Common myeloid progenitor, CD34-positive (primary cell): ENCODE data around the gene FAM168A.
"Not testable (repeated sequence)": the region's sequence is repeated elsewhere in the genome, so short reads cannot be mapped to it uniquely, and the experiment has no call there.

Experiments used
- CTCF ChIA-PET: fragments of 350-600 bp; sonication (Branson Sonifier 250); formaldehyde crosslinking; loops from one replicate; lab custom pipeline; 2021; ENCODE audit warnings: antibody characterized with exemption; lab: Charles Lee
- POLR2A ChIA-PET: fragments of 350-600 bp; sonication (Branson Sonifier 250); formaldehyde crosslinking; loops from one replicate; lab custom pipeline; 2021; ENCODE audit warnings: antibody characterized with exemption; lab: Charles Lee
- DNase-seq, 3 donors: peaks; one replicate each; pipeline versions ENCODE4 v3.0.0 to v3.0.0-alpha.2; 2013
- H3K27ac ChIP-seq, 2 experiments: 1 replicate in 1 of 2; 2 replicates in 1 of 2; pipeline ENCODE4 v1.7.0; 2013; ENCODE audit warnings: inconsistent platforms in 2 of 2, low read length in 2 of 2, mild to moderate bottlenecking in 2 of 2, low read depth in 1 of 2, moderate library complexity in 1 of 2; ENCODE audit not compliant: severe bottlenecking in 2 of 2, insufficient read depth in 1 of 2, poor library complexity in 1 of 2
- H3K27me3 ChIP-seq, 5 experiments: replicated peaks in 2 of 5; 1 replicate in 3 of 5; 2 replicates in 2 of 5; pipeline versions ENCODE4 v1.6.1 to v1.7.0; 2013; ENCODE audit warnings: low read length in 4 of 5, mild to moderate bottlenecking in 2 of 5, moderate library complexity in 2 of 5, inconsistent platforms in 1 of 5; ENCODE audit not compliant: insufficient read depth in 5 of 5, control insufficient read depth in 4 of 5
- H3K36me3 ChIP-seq, 4 experiments: 1 replicate in 2 of 4; 2 replicates in 2 of 4; pipeline versions ENCODE4 v1.6.1 to v1.7.0; 2013; ENCODE audit warnings: low read length in 3 of 4, control low read depth in 1 of 4, mild to moderate bottlenecking in 1 of 4; ENCODE audit not compliant: control insufficient read depth in 4 of 4, insufficient read depth in 4 of 4
- H3K4me1 ChIP-seq, 4 experiments: 1 replicate in 3 of 4; 2 replicates in 1 of 4; pipeline versions ENCODE4 v1.6.1 to v1.7.1; 2013; ENCODE audit warnings: low read length in 3 of 4, mild to moderate bottlenecking in 3 of 4, control low read depth in 1 of 4, inconsistent platforms in 1 of 4, moderate library complexity in 1 of 4; ENCODE audit not compliant: control insufficient read depth in 4 of 4, insufficient read depth in 4 of 4; ENCODE audit errors: control extremely low read depth in 1 of 4
- H3K4me3 ChIP-seq, 7 experiments: 1 replicate in 4 of 7; 2 replicates in 3 of 7; pipeline versions ENCODE4 v1.5.1 to v1.7.0; 2013; ENCODE audit warnings: mild to moderate bottlenecking in 7 of 7, low read length in 6 of 7, moderate library complexity in 6 of 7, inconsistent platforms in 2 of 7, low read depth in 2 of 7, control low read depth in 1 of 7; ENCODE audit not compliant: insufficient read depth in 4 of 7, control insufficient read depth in 1 of 7; ENCODE audit errors: extremely low read depth in 1 of 7
- H3K9me3 ChIP-seq, 5 experiments: 1 replicate in 4 of 5; 2 replicates in 1 of 5; pipeline versions ENCODE4 v1.6.1 to v1.7.1; 2013; ENCODE audit warnings: low read length in 4 of 5, mild to moderate bottlenecking in 2 of 5, inconsistent platforms in 1 of 5, low read depth in 1 of 5, moderate library complexity in 1 of 5; ENCODE audit not compliant: control insufficient read depth in 4 of 5, insufficient read depth in 2 of 5; ENCODE audit errors: control extremely low read depth in 1 of 5
- WGBS: methylation state at CpG from one replicate; pipeline ENCODE4 v1.1.5; 2013; ENCODE audit not compliant: insufficient coverage; 5-methylcytosine and 5-hydroxymethylcytosine counted together

The FAM168A gene

GRCh38 chr11:73446766-73447165 is 151.1 kb downstream of the FAM168A start:
- ChIA-PET POLR2A (no interaction called here), CTCF (interaction anchor here (1.1 to 2.1 kb wide), 3 partner anchors 18 to 261 kb away, joined by 3 to 6 read pairs (median 3); no protein-coding TSS in a partner anchor)
- no peaks in the 10 kb centered on the region for H3K27me3 ChIP-seq
- peaks cover 3 to 8% (median 4%) of the 10 kb centered on the region in 4 experiments for H3K4me1 ChIP-seq
- 100% methylated on average over 2 of the region's 2 CpGs for WGBS
- no peak for DNase-seq
- no peak overlapping the region for H3K27ac ChIP-seq
- no peak overlapping the region for H3K4me3 ChIP-seq
- no peaks in the 10 kb centered on the region for H3K36me3 ChIP-seq
- H3K9me3 ChIP-seq: no peaks in the 10 kb centered on the region

GRCh38 chr11:73445980-73446379 is 151.9 kb downstream of the FAM168A start:
- H3K4me3 ChIP-seq: no peak overlapping the region
- no peaks in the 10 kb centered on the region for H3K9me3 ChIP-seq
- H3K36me3 ChIP-seq: peaks cover 0 to 2% (median 0%) of the 10 kb centered on the region in 4 experiments
- ChIA-PET CTCF (interaction anchor here (0.7 to 2.1 kb wide), 4 partner anchors 8 to 262 kb away, joined by 3 to 6 read pairs (median 4); no protein-coding TSS in a partner anchor), POLR2A (interaction anchor here (0.6 kb wide), 1 partner anchor 72 kb away, joined by 3 read pairs; no protein-coding TSS in a partner anchor)
- H3K4me1 ChIP-seq: peaks cover 3 to 8% (median 4%) of the 10 kb centered on the region in 4 experiments
- H3K27me3 ChIP-seq: no peaks in the 10 kb centered on the region
- no peak overlapping the region for H3K27ac ChIP-seq
- no peak for DNase-seq

GRCh38 chr11:73439002-73439843 is 158.7 kb downstream of the FAM168A start:
- no peak overlapping the region for H3K27ac ChIP-seq
- ChIA-PET CTCF (interaction anchor here (0.8 to 1.2 kb wide), 2 partner anchors 14 kb away, joined by 3 read pairs; no protein-coding TSS in a partner anchor), POLR2A (no interaction called here)
- H3K9me3 ChIP-seq: no peaks in the 10 kb centered on the region
- no peak for DNase-seq
- H3K36me3 ChIP-seq: peaks cover 0 to 2% (median under 1%) of the 10 kb centered on the region in 4 experiments
- H3K4me3 ChIP-seq: no peak overlapping the region
- no peaks in the 10 kb centered on the region for H3K4me1 ChIP-seq
- WGBS: 95% methylated on average over 2 of the region's 5 CpGs
- no peaks in the 10 kb centered on the region for H3K27me3 ChIP-seq

- ChIA-PET POLR2A (interaction anchor here (0.8 kb wide), 1 partner anchor 8 kb away, joined by 7 read pairs; no protein-coding TSS in a partner anchor), CTCF (interaction anchor here (1.0 to 1.5 kb wide), 3 partner anchors 20 to 76 kb away, joined by 3 to 4 read pairs (median 3); no protein-coding TSS in a partner anchor)
- H3K27ac ChIP-seq, DNase-seq, H3K27me3 ChIP-seq, H3K36me3 ChIP-seq, H3K4me3 ChIP-seq, H3K4me1 ChIP-seq, H3K9me3 ChIP-seq: not testable (repeated sequence)
- WGBS: 90% methylated on average over 2 of the region's 4 CpGs
These were observed 161.1 kb downstream of the FAM168A start for GRCh38 chr11:73436859-73437258.

- no CpG with 5 or more reads among the region's 5 CpGs for WGBS
- POLR2A ChIA-PET: no interaction called here
- no peak overlapping the region for H3K27ac ChIP-seq
- no peak for DNase-seq
- H3K27me3 ChIP-seq: no peaks in the 10 kb centered on the region
- no peak overlapping the region for H3K4me3 ChIP-seq
- no peaks in the 10 kb centered on the region for H3K9me3 ChIP-seq
- no peaks in the 10 kb centered on the region for H3K4me1 ChIP-seq
- peaks cover 0 to 8% (median 6%) of the 10 kb centered on the region in 4 experiments for H3K36me3 ChIP-seq
- CTCF ChIA-PET: no interaction called here
These were observed 166.5 kb downstream of the FAM168A start for GRCh38 chr11:73431396-73431795.

- 100% methylated on average over 2 of the region's 4 CpGs for WGBS
- H3K4me1 ChIP-seq: no peaks in the 10 kb centered on the region
- H3K27ac ChIP-seq: no peak overlapping the region
- POLR2A ChIA-PET: no interaction called here
- no peak overlapping the region for H3K4me3 ChIP-seq
- no peaks in the 10 kb centered on the region for H3K27me3 ChIP-seq
- CTCF ChIA-PET: interaction anchor here (1.4 kb wide), 1 partner anchor 195 kb away, joined by 4 read pairs; no protein-coding TSS in a partner anchor
- no peaks in the 10 kb centered on the region for H3K9me3 ChIP-seq
- H3K36me3 ChIP-seq: peaks cover 0 to 8% (median 6%) of the 10 kb centered on the region in 4 experiments
- no peak for DNase-seq
These were observed 167.6 kb downstream of the FAM168A start for GRCh38 chr11:73430326-73430725.
